Astrocyte (in vitro differentiated cells and primary cell): Measurements from ENCODE around the gene C14orf119. TPM values are rescaled to one million over a fixed set of nuclear protein-coding genes. Genes with fewer than 3 reads are reported as not detected.

Experiments used
- DNase-seq: peaks from one replicate; pipeline ENCODE4 v3.0.0-alpha.2; 2010; ENCODE audit warnings: low read depth
- FAIRE-seq: peaks from 2 replicates; lab custom pipeline; 2011; peaks lifted over from hg19 to GRCh38; lab: Jason Lieb, UNC
- H2AFZ ChIP-seq: 2 replicates; pipeline ENCODE4 v1.6.0; 2012; ENCODE audit warnings: low read depth, low read length, inconsistent platforms
- H3K27ac ChIP-seq: 2 replicates; pipeline ENCODE4 v1.5.1; 2011; ENCODE audit warnings: low read depth, low read length, inconsistent platforms
- H3K27me3 ChIP-seq: 2 replicates; pipeline ENCODE4 v1.6.0; 2011; ENCODE audit warnings: low read length, inconsistent platforms; ENCODE audit not compliant: insufficient read depth
- H3K36me3 ChIP-seq: 2 replicates; pipeline ENCODE4 v1.5.1; 2011; ENCODE audit warnings: low read length, inconsistent platforms; ENCODE audit not compliant: insufficient read depth
- H3K4me1 ChIP-seq: 2 replicates; pipeline ENCODE4 v1.5.1; 2011; ENCODE audit warnings: low read length, inconsistent platforms; ENCODE audit not compliant: insufficient read depth
- H3K4me2 ChIP-seq: 2 replicates; pipeline ENCODE4 v1.6.0; 2012; ENCODE audit warnings: low read length, inconsistent platforms
- H3K4me3 ChIP-seq: 2 replicates; pipeline ENCODE4 v1.5.1; 2011; ENCODE audit warnings: low read depth, mild to moderate bottlenecking, low read length, inconsistent platforms; ENCODE audit not compliant: insufficient read depth
- H3K79me2 ChIP-seq: 2 replicates; pipeline ENCODE4 v1.6.0; 2012; ENCODE audit warnings: mild to moderate bottlenecking, low read length, inconsistent platforms; ENCODE audit not compliant: insufficient read depth
- H3K9ac ChIP-seq: 2 replicates; pipeline ENCODE4 v1.6.0; 2012; ENCODE audit warnings: mild to moderate bottlenecking, low read length, inconsistent platforms
- H3K9me3 ChIP-seq: 2 replicates; pipeline ENCODE4 v1.5.1; 2012; ENCODE audit warnings: low read depth, mild to moderate bottlenecking, low read length, inconsistent platforms; ENCODE audit not compliant: insufficient read depth
- H4K20me1 ChIP-seq: 2 replicates; pipeline ENCODE4 v1.6.0; 2012; ENCODE audit warnings: low read length, inconsistent platforms; ENCODE audit not compliant: insufficient read depth
- H3K27ac Mint-ChIP-seq: one replicate; pipeline ENCODE4 v1.8.0; 2021; ENCODE audit warnings: mild to moderate bottlenecking, mixed read lengths; ENCODE audit not compliant: unreplicated experiment
- H3K27me3 Mint-ChIP-seq: one replicate; pipeline ENCODE4 v1.8.0; 2021; ENCODE audit warnings: low read depth, mixed read lengths; ENCODE audit not compliant: unreplicated experiment
- H3K36me3 Mint-ChIP-seq: one replicate; pipeline ENCODE4 v1.8.0; 2021; ENCODE audit warnings: low read depth, mixed read lengths; ENCODE audit not compliant: unreplicated experiment
- H3K4me1 Mint-ChIP-seq: one replicate; pipeline ENCODE4 v1.8.0; 2021; ENCODE audit warnings: low read depth, mixed read lengths; ENCODE audit not compliant: unreplicated experiment
- H3K4me3 Mint-ChIP-seq: one replicate; pipeline ENCODE4 v1.8.0; 2021; ENCODE audit warnings: mild to moderate bottlenecking, moderate library complexity, mixed read lengths; ENCODE audit not compliant: unreplicated experiment
- H3K9me3 Mint-ChIP-seq: one replicate; pipeline ENCODE4 v1.8.0; 2021; ENCODE audit warnings: mild to moderate bottlenecking, mixed read lengths; ENCODE audit not compliant: unreplicated experiment
- EZH2 ChIP-seq: IDR thresholded peaks from 2 replicates; pipeline ENCODE4 v1.6.1; 2012; ENCODE audit warnings: mild to moderate bottlenecking, low read length, inconsistent platforms; ENCODE audit not compliant: insufficient read depth
- total RNA-seq: library from RNA; stranded (reverse); gene quantifications from 2 replicates; pipeline ENCODE4 v1.2.1, GENCODE V29; 2021
- TF ChIP-seq, protein P1 (sequence below): IDR thresholded peaks from 2 replicates; pipeline ENCODE4 v1.5.1; 2011; ENCODE audit warnings: low read depth, mild to moderate bottlenecking, inconsistent platforms, low read length, moderate library complexity; ENCODE audit not compliant: insufficient read depth

The C14orf119 gene
- total RNA-seq, 1 donor from 2014 or later: 83.9 TPM

DNA sequence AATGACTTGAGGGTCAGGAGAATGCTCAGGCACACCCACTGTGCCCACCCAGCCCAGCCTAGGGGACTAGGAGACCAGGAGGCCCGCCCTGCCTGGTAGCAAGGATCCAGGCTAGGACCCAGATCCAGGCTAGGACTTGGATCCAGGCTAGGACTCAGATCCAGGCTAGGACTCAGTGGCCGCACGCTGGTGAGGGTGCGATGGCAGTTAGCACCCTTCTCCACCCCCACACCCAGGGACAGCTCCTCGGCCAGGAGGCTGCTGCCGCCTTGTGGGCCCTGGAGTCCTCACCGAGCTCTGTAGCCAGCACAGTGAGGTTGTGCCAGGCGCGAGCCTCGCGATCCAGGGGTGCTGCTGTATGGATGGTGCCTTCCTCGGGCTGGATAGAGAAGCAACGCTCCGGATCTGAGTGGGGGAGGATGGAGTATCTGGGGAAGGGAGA lies 43.1 kb upstream of the C14orf119 start:
- Histone ChIP-seq H3K9ac (no peak overlapping the region), H3K36me3 (no peaks in the 10 kb centered on the region)
- H3K4me3 Mint-ChIP-seq: no peak overlapping the region

GRCh38 chr14:23052671-23053070 lies 42.6 kb upstream of the C14orf119 start:
- DNase-seq (no peak), FAIRE-seq (no peak)
- Mint-ChIP-seq H3K4me1 (peaks cover 12% of the 10 kb centered on the region), H3K4me3 (no peak overlapping the region), H3K27ac (no peak overlapping the region), H3K27me3 (no peaks in the 10 kb centered on the region), H3K9me3 (no peaks in the 10 kb centered on the region), H3K36me3 (peaks cover 10% of the 10 kb centered on the region)
- H3K27ac ChIP-seq: no peak overlapping the region
- no peaks in the 10 kb centered on the region for H3K9me3 ChIP-seq
- H3K27me3 ChIP-seq: no peaks in the 10 kb centered on the region
- no peaks in the 10 kb centered on the region for H3K79me2 ChIP-seq
- H3K9ac ChIP-seq: no peak overlapping the region
- peaks cover 16% of the 10 kb centered on the region for H3K4me1 ChIP-seq
- TF ChIP-seq, protein P1, sequence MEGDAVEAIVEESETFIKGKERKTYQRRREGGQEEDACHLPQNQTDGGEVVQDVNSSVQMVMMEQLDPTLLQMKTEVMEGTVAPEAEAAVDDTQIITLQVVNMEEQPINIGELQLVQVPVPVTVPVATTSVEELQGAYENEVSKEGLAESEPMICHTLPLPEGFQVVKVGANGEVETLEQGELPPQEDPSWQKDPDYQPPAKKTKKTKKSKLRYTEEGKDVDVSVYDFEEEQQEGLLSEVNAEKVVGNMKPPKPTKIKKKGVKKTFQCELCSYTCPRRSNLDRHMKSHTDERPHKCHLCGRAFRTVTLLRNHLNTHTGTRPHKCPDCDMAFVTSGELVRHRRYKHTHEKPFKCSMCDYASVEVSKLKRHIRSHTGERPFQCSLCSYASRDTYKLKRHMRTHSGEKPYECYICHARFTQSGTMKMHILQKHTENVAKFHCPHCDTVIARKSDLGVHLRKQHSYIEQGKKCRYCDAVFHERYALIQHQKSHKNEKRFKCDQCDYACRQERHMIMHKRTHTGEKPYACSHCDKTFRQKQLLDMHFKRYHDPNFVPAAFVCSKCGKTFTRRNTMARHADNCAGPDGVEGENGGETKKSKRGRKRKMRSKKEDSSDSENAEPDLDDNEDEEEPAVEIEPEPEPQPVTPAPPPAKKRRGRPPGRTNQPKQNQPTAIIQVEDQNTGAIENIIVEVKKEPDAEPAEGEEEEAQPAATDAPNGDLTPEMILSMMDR: no peak
- TF ChIP-seq EZH2: no peak
- peaks cover 9% of the 10 kb centered on the region for H4K20me1 ChIP-seq
- H3K4me2 ChIP-seq: no peak overlapping the region
- no peak overlapping the region for H3K4me3 ChIP-seq
- H2AFZ ChIP-seq: no peak overlapping the region
- no peaks in the 10 kb centered on the region for H3K36me3 ChIP-seq

More for the DNA sequence above, 43.1 kb upstream of the C14orf119 start:
- FAIRE-seq (no peak), DNase-seq (no peak)
- H3K27me3 Mint-ChIP-seq: no peaks in the 10 kb centered on the region
- H3K27me3 ChIP-seq: no peaks in the 10 kb centered on the region
- H3K36me3 Mint-ChIP-seq: peaks cover 15% of the 10 kb centered on the region
- H3K4me2 ChIP-seq: no peak overlapping the region
- peaks cover 4% of the 10 kb centered on the region for H3K9me3 Mint-ChIP-seq
- H3K4me1 ChIP-seq: peaks cover 18% of the 10 kb centered on the region
- no peaks in the 10 kb centered on the region for H3K9me3 ChIP-seq
- H3K79me2 ChIP-seq: no peaks in the 10 kb centered on the region
- no peak overlapping the region for H2AFZ ChIP-seq
- H3K4me3 ChIP-seq: no peak overlapping the region
- peaks cover 9% of the 10 kb centered on the region for H4K20me1 ChIP-seq
- no peak overlapping the region for H3K27ac ChIP-seq
- TF ChIP-seq, protein P1: no peak
- no peak for TF ChIP-seq EZH2
- peaks cover 12% of the 10 kb centered on the region for H3K4me1 Mint-ChIP-seq
- no peak overlapping the region for H3K27ac Mint-ChIP-seq

DNA sequence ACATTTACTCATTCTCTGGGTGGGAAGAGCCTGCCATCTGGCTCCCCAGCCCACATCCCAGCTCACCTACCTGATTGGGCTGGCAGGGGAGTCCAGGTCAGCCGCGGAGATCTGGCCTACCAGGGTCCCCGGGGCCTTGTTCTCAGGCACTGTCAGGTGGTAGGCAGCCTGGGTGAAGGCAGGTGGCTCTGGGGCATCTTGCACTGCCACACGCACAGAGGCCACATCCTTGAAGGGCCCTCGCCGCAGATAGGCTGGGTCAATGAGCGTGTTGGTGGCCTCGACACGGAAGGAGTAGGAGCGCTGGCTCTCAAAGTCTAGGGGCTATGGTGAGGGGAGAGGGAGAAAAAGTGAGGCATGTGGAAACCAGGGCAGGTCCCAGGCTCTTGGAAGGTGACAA lies 41.9 kb upstream of the C14orf119 start:
- Histone ChIP-seq H3K4me2 (no peak overlapping the region), H3K9ac (no peak overlapping the region), H3K27ac (no peak overlapping the region), H3K79me2 (no peaks in the 10 kb centered on the region), H3K4me3 (no peak overlapping the region), H3K9me3 (no peaks in the 10 kb centered on the region), H4K20me1 (peaks cover 16% of the 10 kb centered on the region), H3K4me1 (peaks cover 19% of the 10 kb centered on the region), H2AFZ (no peak overlapping the region), H3K36me3 (no peaks in the 10 kb centered on the region), H3K27me3 (no peaks in the 10 kb centered on the region)
- H3K4me1 Mint-ChIP-seq: peaks cover 17% of the 10 kb centered on the region
- no peak for TF ChIP-seq EZH2
- TF ChIP-seq, protein P1: no peak
- H3K27ac Mint-ChIP-seq: no peak overlapping the region
- FAIRE-seq (no peak), DNase-seq (no peak)
- no peaks in the 10 kb centered on the region for H3K27me3 Mint-ChIP-seq
- H3K9me3 Mint-ChIP-seq: no peaks in the 10 kb centered on the region
- H3K4me3 Mint-ChIP-seq: no peak overlapping the region
- H3K36me3 Mint-ChIP-seq: peaks cover 10% of the 10 kb centered on the region
